Ascending aorta (tissue), 2 donors: ENCODE results near the gene EPHA7. TPM values are rescaled to one million over a fixed set of nuclear protein-coding genes. Genes with fewer than 3 reads are reported as not detected.

Experiments used
- DNase-seq, 2 donors: peaks; one replicate each; pipeline ENCODE4 v3.0.0-alpha.2; 2019; ENCODE audit warnings: low spot score in 2 of 2
- H3K27ac ChIP-seq, 2 donors: fragments of 200-600 bp; sonication (generic); one replicate each; pipeline ENCODE4 v1.5.1; 2016 to 2017; ENCODE audit warnings: mild to moderate bottlenecking in 1 of 2
- H3K27me3 ChIP-seq: fragments of 200-600 bp; sonication (generic); one replicate; pipeline ENCODE4 v1.5.1; 2017
- H3K36me3 ChIP-seq, 2 donors: fragments of 200-600 bp; sonication (generic); one replicate each; pipeline ENCODE4 v1.5.1; 2016
- H3K4me1 ChIP-seq, 2 donors: fragments of 200-600 bp; sonication (generic); one replicate each; pipeline ENCODE4 v1.5.1; 2016 to 2017; ENCODE audit warnings: mild to moderate bottlenecking in 1 of 2
- H3K4me3 ChIP-seq, 2 donors: fragments of 200-600 bp; sonication (generic); one replicate each; pipeline ENCODE4 v1.5.1; 2016 to 2017; ENCODE audit warnings: mild to moderate bottlenecking in 1 of 2
- H3K9me3 ChIP-seq, 2 donors: fragments of 200-600 bp; sonication (generic); one replicate each; pipeline ENCODE4 v1.5.1; 2016
- CTCF ChIP-seq, 3 experiments: fragments of 200-600 bp in 2 of 3; fragments of 450-650 bp in 1 of 3; sonication (generic) in 2 of 3; IDR thresholded peaks; one replicate each; pipeline ENCODE4 v1.5.1; 2016 to 2019; ENCODE audit warnings: antibody characterized with exemption in 3 of 3, mild to moderate bottlenecking in 1 of 3, moderate library complexity in 1 of 3
- intact Hi-C: fragments of 100-400 bp; cut with DNase I; formaldehyde crosslinking; loops from one replicate; pipeline ENCODE4 v1.15.1; 2023
- total RNA-seq: library from RNA; depleted of rRNA; stranded (reverse); fragments of >200 nt; gene quantifications from one replicate; pipeline ENCODE4 v1.1.0, GENCODE V29; 2016

The EPHA7 gene
- total RNA-seq, 1 donor from 2014 or later = 0.43 TPM

GRCh38 chr6:93248631-93249030 is 170.7 kb downstream of the EPHA7 start:
- Histone ChIP-seq H3K4me1 (no peaks in the 10 kb centered on the region), H3K4me3 (no peak overlapping the region), H3K27me3 (no peaks in the 10 kb centered on the region), H3K9me3 (no peaks in the 10 kb centered on the region), H3K27ac (no peak overlapping the region), H3K36me3 (no peaks in the 10 kb centered on the region)
- no peak for DNase-seq
- intact Hi-C loops = no loop called here
- no peak for TF ChIP-seq CTCF (IDR thresholded peaks at IDR 0.05)

- Histone ChIP-seq H3K4me1 (no peaks in the 10 kb centered on the region), H3K9me3 (no peaks in the 10 kb centered on the region), H3K4me3 (no peak overlapping the region), H3K36me3 (no peaks in the 10 kb centered on the region), H3K27ac (no peak overlapping the region), H3K27me3 (no peaks in the 10 kb centered on the region)
- intact Hi-C loops = no loop called here
- TF ChIP-seq CTCF (IDR thresholded peaks at IDR 0.05) = no peak
- DNase-seq = no peak
These were observed 176.1 kb downstream of the EPHA7 start for GRCh38 chr6:93243231-93243778.

DNA sequence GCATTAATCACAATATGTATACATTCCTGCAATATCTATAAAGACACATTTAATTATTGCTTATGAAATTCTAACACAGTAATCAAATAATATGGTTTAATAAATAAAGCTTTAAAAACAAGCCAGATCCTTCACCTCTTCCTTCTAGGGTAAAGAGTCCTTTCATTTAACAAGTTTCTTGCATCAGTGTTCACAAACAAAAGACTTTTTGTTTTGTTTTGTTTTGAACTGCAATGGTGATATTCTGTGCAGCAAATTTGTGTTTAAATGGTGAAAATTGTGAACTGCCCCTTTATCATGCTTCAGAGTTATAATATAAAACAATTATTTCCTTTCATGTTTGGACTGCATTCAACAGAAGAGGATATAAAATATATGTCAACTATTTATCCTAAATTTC is 177.3 kb downstream of the EPHA7 start:
- TF ChIP-seq CTCF (IDR thresholded peaks at IDR 0.05) = no peak
- no peak overlapping the region for H3K27ac ChIP-seq
- H3K4me1 ChIP-seq = no peaks in the 10 kb centered on the region
- no peaks in the 10 kb centered on the region for H3K36me3 ChIP-seq
- intact Hi-C loops = no loop called here
- H3K9me3 ChIP-seq = no peaks in the 10 kb centered on the region
- H3K4me3 ChIP-seq = no peak overlapping the region
- DNase-seq = no peak
- H3K27me3 ChIP-seq = no peaks in the 10 kb centered on the region

DNA sequence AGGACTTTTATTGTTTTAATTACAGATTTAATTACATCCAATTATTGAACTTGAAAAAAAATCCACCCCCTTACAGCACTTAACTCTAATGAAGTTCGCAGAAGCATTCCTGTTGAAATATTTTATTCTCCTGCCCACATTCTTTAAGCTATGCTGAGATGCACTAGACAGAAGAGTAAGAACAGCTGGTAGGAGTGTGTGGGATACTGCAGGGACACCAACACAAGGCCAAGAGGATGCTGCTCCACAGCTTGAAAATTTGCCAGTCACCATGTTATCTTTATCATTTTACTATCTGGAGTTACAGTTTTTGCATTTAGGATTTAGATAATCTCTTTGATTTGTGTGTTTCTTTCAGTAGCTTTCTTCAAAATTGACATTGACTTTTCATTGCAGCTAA is 180.7 kb downstream of the EPHA7 start:
- DNase-seq = no peak
- intact Hi-C loops = no loop called here
- H3K4me1 ChIP-seq = no peaks in the 10 kb centered on the region
- H3K9me3 ChIP-seq = no peaks in the 10 kb centered on the region
- no peaks in the 10 kb centered on the region for H3K27me3 ChIP-seq
- H3K36me3 ChIP-seq = no peaks in the 10 kb centered on the region
- H3K27ac ChIP-seq = no peak overlapping the region
- TF ChIP-seq CTCF (IDR thresholded peaks at IDR 0.05) = no peak
- no peak overlapping the region for H3K4me3 ChIP-seq

GRCh38 chr6:93235775-93236174 is 183.6 kb downstream of the EPHA7 start:
- Histone ChIP-seq H3K9me3 (no peaks in the 10 kb centered on the region), H3K36me3 (no peaks in the 10 kb centered on the region), H3K4me1 (no peaks in the 10 kb centered on the region), H3K4me3 (no peak overlapping the region), H3K27me3 (no peaks in the 10 kb centered on the region), H3K27ac (no peak overlapping the region)
- DNase-seq = no peak
- TF ChIP-seq CTCF (IDR thresholded peaks at IDR 0.05) = no peak
- intact Hi-C loops = no loop called here

GRCh38 chr6:93226822-93227221 is 192.5 kb downstream of the EPHA7 start:
- no peak for TF ChIP-seq CTCF (IDR thresholded peaks at IDR 0.05)

More at GRCh38 chr6:93226822-93227221, 192.5 kb downstream of the EPHA7 start:
- no peaks in the 10 kb centered on the region for H3K4me1 ChIP-seq
- H3K9me3 ChIP-seq = no peaks in the 10 kb centered on the region
- no peaks in the 10 kb centered on the region for H3K27me3 ChIP-seq
- H3K36me3 ChIP-seq = no peaks in the 10 kb centered on the region
- no peak for DNase-seq
- H3K4me3 ChIP-seq = no peak overlapping the region
- no peak overlapping the region for H3K27ac ChIP-seq
- intact Hi-C loops = no loop called here
